HG02610 (cell line): Measurements from ENCODE around the gene BDH1.

Source experiments
- ATAC-seq: cut with Tn5 transposase; IDR thresholded peaks from one replicate; pipeline ENCODE4 v1.9.1; 2021; ENCODE audit warnings: mild to moderate bottlenecking, moderate library complexity; ENCODE audit not compliant: unreplicated experiment

BDH1 gene

DNA sequence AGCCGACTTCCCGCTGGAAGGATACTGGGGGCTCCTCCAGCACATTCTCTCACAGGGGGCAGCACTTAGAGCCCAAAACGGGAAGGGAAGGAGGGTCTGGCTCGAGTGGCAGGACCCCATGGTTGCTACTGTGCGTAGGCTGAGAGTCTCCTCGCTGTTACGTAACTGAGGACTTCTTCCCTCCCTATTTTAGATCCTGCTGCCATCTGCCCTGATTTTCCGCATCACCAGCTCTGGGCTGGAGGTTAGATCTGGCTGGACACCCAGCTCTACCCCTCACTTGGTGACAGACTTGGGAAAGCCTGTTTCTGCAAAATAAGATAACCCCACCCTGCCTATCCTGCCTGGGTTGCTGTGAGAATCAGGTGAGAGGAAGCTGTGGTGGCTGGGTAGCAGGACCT, 47.7 kb downstream of the BDH1 start:
- ATAC-seq: no peak

GRCh38 chr3:197507541-197507940, 48.2 kb downstream of the BDH1 start:
- ATAC-seq: no peak

DNA sequence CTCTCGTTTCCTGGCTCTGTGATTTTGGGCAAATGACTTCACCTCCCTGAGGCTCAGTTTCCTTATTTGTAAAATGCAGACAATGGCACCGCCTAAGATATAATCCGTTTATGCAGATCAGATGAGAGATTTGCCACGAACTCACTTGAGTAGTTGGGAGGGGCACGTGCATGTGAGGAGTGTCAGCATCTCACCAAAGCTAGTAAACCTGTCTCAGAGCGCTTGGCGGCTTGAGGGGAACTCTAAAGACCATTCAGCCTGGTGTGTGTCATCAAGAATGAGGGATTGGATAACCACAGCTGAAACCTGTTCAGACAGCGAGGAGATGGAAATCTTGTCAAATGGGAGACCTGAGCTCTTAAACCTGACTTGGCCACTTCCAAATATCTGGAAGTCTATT, 48.7 kb downstream of the BDH1 start:
- no peak for ATAC-seq

- ATAC-seq: no peak
Observed at GRCh38 chr3:197505796-197506548, 49.8 kb downstream of the BDH1 start.

DNA sequence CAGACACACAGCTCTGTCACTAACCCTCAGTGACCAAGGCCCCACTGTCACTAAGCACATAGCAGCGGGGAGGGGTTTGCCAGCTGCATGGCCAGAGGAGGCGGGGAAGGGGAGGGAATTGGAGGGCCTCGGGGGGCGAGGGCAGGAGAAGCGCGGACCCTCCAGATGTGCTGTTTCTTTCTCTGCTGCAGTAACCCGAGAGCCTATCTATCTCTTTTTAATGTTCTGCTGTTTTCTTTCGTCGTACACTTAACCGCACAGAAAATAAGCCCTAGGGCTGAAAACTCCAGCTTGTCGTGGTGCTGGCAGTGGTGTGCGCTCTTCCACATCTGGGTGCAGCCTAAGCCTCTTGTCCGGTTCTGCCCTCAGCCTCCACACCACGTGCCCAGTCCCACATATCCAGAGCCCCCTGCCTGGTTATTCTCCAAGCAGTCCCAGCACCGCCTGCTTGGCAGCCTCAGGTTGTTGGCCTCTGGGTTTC, 51.1 kb downstream of the BDH1 start:
- ATAC-seq: no peak

GRCh38 chr3:197504229-197504628, 51.5 kb downstream of the BDH1 start:
- ATAC-seq: no peak

DNA sequence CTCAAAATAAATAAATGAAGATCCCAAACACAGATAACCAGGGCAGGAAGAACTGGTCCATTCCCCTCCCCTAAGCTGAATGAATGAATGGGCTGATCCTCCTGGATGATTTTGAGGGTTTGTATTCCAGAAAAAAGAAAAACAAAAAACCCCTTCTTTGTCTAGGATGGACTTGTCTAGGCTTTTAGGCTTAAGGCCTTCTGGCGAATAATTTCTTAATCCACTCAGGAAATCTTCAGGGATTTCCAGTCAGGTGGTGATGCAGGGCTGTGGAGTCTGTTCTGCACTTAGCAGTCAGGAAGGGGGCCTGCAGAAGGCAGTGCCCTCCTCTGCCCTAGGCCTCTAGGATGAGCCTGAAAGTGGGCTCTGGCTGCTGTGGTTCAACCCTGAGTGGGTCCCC, 52.1 kb downstream of the BDH1 start:
- ATAC-seq: no peak

GRCh38 chr3:197501879-197502620, 53.7 kb downstream of the BDH1 start:
- peak; percentile 50 for ATAC-seq

GRCh38 chr3:197501496-197501878, 54.3 kb downstream of the BDH1 start:
- peak; percentile 15 for ATAC-seq

DNA sequence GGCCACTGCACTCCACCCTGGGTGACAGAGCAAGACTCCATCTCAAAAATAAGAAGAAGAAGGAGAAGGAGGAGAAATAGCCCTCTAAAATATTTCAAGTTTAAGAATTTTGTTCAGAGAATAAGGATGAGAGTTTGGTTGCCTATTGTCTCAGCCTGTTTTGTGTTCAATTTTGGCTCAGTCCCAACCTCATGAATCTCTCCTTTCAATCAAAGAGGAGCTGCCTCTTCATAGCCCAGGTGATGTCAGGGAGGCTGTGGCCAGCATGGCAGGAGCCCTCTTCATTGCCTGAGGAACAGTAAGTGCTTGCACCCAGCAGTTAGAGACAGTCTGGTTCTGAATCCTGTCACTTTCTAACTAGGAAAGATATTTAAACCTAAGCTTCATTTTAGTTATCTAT, 55.0 kb downstream of the BDH1 start:
- no peak for ATAC-seq

GRCh38 chr3:197499427-197499826, 56.3 kb downstream of the BDH1 start:
- ATAC-seq: no peak

DNA sequence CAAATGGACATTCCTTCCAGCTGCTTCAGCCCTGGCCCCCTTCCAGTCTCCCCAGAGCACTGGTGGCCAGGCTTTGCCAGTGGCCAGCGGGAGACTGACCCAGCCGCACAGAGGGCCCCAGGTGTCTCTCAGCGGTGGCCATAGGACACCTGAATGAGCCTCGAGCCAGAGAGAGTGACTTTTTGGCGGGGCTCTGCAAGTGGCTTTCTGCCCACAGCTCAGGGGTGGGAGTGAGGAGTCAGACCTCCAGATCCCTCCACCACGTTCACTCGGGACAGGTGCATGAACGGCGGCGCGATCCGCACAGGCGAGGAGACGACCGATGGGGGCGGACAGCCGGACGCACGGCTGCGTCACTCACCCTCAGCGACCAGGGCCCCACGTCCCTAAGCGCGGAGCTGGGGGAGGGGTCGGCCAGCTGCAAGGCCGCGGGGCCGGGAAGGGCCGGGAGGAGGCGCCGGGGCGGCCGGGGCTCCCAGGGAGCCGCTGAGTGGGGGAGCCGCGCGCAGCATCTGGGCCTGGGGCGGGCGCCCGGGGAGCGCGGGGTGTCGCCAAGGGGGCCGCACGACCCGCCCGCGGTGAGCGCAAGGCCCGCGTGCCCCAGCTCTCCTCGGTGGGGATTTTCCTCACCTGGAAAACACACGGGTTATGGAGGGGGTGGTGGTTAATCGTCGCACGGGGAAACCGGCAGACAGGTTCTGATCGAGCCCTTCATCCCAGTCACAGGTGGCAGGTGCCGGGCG, 57.1 kb downstream of the BDH1 start:
- no peak for ATAC-seq

DNA sequence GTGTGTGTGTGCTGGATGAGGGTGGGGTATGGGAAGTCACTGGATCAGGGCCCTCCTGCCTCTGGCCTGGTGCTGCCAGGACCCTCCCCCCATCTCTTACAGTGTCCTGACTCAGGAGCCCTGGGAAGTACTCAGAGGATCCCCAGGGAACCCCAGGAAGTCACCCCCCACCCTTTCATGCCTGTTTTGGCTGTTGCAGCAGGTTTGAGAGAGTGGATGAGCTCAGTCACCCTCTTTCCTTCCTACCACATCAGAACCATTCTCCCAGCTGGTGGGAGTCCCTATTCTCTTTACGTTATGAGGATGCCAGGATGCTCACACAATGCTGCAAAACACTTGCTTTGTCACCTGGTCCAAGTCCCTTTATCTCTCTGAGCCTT, 59.0 kb downstream of the BDH1 start:
- ATAC-seq: no peak

DNA sequence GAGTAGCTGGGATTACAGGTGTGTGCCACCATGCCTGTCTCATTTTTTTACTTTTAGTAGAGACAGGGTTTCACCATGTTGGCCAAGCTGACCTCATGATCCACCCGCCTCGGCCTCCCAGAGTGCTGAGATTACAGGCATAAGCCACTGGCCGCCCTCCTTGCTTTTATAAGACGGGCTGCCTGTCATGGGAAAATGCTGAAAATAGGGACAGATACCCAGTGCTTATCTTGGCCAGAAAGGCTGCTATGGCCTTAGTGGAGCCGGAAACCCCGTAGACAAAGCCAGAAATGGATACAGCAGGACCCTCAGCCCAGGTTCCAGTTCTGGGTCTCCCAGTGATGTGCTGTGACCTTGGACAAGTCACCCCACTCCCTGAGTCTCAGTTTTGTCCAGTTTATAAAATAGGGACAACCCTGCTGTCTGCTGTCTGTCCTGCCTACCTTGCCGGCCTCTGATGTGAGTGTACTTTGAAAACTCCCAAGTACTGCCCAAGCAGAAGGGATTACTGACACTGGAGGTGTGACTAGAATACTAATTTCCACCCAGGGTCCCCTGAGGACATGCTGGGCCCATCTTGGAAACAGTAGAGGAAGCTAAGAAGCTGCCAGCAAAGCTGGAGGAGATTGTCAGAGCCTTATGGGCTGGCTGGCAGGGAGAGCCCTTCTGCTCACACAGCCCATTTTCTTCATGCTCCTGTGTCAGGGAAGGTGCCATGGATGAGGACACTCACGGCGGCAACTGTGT, 59.6 kb downstream of the BDH1 start:
- ATAC-seq: no peak

- peak; percentile 57 for ATAC-seq
Observed at GRCh38 chr3:197495499-197495898, 60.3 kb downstream of the BDH1 start.

DNA sequence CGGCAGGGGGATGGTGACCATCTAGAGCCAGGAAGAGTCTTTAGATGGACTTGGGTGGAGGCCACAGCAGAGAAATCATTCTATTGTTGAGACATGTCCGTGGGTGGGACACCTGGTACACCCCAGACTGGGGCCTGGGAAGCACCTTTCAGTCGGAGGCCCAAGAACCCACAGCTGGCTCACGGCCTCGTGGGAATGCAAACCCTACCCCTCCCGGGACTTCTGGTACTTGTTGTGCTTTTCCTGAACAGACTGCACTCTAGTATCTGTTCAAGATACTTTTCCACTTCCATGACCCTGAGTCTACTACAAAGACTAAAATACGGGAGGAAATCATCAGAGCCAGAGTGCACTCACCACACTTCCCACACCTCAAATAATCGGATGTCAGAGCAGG, 60.7 kb downstream of the BDH1 start:
- ATAC-seq: peak; percentile 35

DNA sequence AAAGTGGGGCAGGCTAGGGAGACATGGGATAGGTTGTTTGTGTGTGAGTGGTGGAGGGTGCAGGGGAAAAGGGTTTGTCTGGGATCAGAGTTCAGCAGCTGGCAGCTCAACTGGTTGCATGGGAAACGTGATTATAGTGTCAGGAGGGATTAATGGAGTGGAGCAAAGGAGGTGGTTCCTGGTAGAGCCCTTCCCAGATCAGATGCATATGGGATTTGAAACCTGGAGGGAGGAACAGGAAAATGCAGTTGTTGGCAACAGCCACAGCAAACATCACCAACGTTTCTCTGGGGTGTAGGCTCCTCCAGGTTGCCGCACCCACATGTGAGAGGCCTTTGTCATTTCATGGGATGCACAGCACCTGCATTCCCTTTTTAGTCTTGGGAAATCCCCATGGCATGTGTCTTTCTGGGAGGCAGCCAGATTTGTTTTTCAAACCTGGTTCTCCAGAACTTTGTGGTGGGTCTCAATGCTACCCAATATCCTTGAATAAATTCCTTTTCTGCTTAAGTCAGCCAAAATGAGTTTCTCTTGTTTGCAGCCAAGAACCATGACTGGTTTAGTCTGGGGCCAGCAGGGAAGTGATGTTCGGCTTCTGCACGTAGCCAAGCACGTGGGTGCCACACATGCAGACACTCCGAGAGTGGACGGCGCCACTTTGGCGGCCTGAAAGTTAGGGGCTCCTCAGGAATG, 61.3 kb downstream of the BDH1 start:
- ATAC-seq: no peak

- no peak for ATAC-seq
Observed at GRCh38 chr3:197493049-197493448, 62.7 kb downstream of the BDH1 start.

GRCh38 chr3:197491923-197492664, 63.7 kb downstream of the BDH1 start:
- no peak for ATAC-seq

- no peak for ATAC-seq
Observed at GRCh38 chr3:197491478-197491877, 64.3 kb downstream of the BDH1 start.
